HepG2 (cell line): Measurements from ENCODE around the gene EEFSEC. TPM values are rescaled to one million over a fixed set of nuclear protein-coding genes. Genes with fewer than 3 reads are reported as not detected.

Experiments
- ATAC-seq: fragments of 200-7000 bp; cut with Tn5 transposase; 3 replicates; pipeline ENCODE4 v1.9.1; 2020; ENCODE audit warnings: mild to moderate bottlenecking, moderate library complexity
- BruUV-seq: library from RNA; stranded (reverse); fragments of 400-500 nt; replicated peaks from 2 replicates; lab custom pipeline; 2021; lab: Mats Ljungman, UMichigan
- CTCF ChIA-PET: fragments of 300-600 bp; formaldehyde crosslinking; extraction: SDS; loops from one replicate; lab custom pipeline; 2021; ENCODE audit warnings: low total read pairs, inconsistent platforms, low intra/inter-chr PET ratio; lab: Yijun Ruan, JAX
- POLR2A ChIA-PET: fragments of 350-600 bp; sonication (Branson Sonifier 250); formaldehyde crosslinking; loops from one replicate; lab custom pipeline; 2020; ENCODE audit warnings: antibody characterized with exemption, inconsistent platforms; lab: Yijun Ruan, JAX
- DNase-seq: peaks from one replicate; pipeline ENCODE4 v3.0.0-alpha.2; 2015; ENCODE audit warnings: low spot score
- FAIRE-seq: peaks from 3 replicates; lab custom pipeline; 2011; peaks lifted over from hg19 to GRCh38; lab: Jason Lieb, UNC
- H2AFZ ChIP-seq: one replicate; pipeline ENCODE4 v1.6.1; 2011; ENCODE audit warnings: low read length, inconsistent platforms
- H3K27ac ChIP-seq: fragments of 300-600 bp; 3 replicates; pipeline ENCODE4 v1.8.0; 2011; ENCODE audit warnings: mixed run types, mild to moderate bottlenecking, mixed read lengths, low read length, inconsistent platforms; ENCODE audit not compliant: insufficient read depth; ENCODE audit errors: extremely low read length
- H3K27me3 ChIP-seq, 2 experiments: fragments of 200-600 bp in 1 of 2; 2 replicates in 1 of 2; 3 replicates in 1 of 2; pipeline versions ENCODE4 v1.6.0 to v1.8.0; 2011; ENCODE audit warnings: low read length in 2 of 2, mild to moderate bottlenecking in 2 of 2, moderate library complexity in 2 of 2, inconsistent platforms in 1 of 2; ENCODE audit not compliant: insufficient read depth in 2 of 2, control insufficient read depth in 1 of 2
- H3K36me3 ChIP-seq, 2 experiments: fragments of 200-600 bp in 1 of 2; replicated peaks in 1 of 2; 2 replicates in 1 of 2; 3 replicates in 1 of 2; pipeline versions ENCODE4 v1.5.1 to v1.8.0; 2011; ENCODE audit warnings: low read length in 2 of 2, inconsistent platforms in 1 of 2; ENCODE audit not compliant: insufficient read depth in 2 of 2, control insufficient read depth in 1 of 2
- H3K4me1 ChIP-seq: 2 replicates; pipeline ENCODE4 v1.5.1; 2012; ENCODE audit warnings: low read length, inconsistent platforms; ENCODE audit not compliant: insufficient read depth
- H3K4me2 ChIP-seq: 2 replicates; pipeline ENCODE4 v1.6.0; 2011; ENCODE audit warnings: low read depth, low read length, inconsistent platforms
- H3K4me3 ChIP-seq, 3 experiments: fragments of 200-600 bp in 1 of 3; sonication (generic), shearing (Covaris generic) in 1 of 3; replicated peaks in 1 of 3; 2 replicates each; pipeline ENCODE4 v1.5.1; 2011 to 2016; ENCODE audit warnings: low read length in 3 of 3, inconsistent platforms in 2 of 3, low read depth in 2 of 3, mild to moderate bottlenecking in 2 of 3, control low read depth in 1 of 3, mixed read lengths in 1 of 3; ENCODE audit not compliant: insufficient read depth in 1 of 3
- H3K79me2 ChIP-seq: one replicate; pipeline ENCODE4 v1.6.1; 2011; ENCODE audit warnings: low read length, inconsistent platforms; ENCODE audit not compliant: insufficient read depth
- H3K9ac ChIP-seq: 2 replicates; pipeline ENCODE4 v1.6.0; 2011; ENCODE audit warnings: mild to moderate bottlenecking, low read depth, low read length, inconsistent platforms; ENCODE audit not compliant: insufficient read depth
- H3K9me3 ChIP-seq: 2 replicates; pipeline ENCODE4 v1.5.1; 2012; ENCODE audit warnings: mild to moderate bottlenecking, low read length
- H4K20me1 ChIP-seq: 2 replicates; pipeline ENCODE4 v1.6.0; 2011; ENCODE audit warnings: inconsistent platforms, mild to moderate bottlenecking, low read length, moderate library complexity; ENCODE audit not compliant: insufficient read depth
- ATF7-NPFF ChIP-seq: sonication (generic); formaldehyde crosslinking; IDR thresholded peaks from 2 replicates; pipeline ENCODE4 v1.8.1; 2023; ENCODE audit warnings: mild to moderate bottlenecking, low read depth, missing genetic modification reagents, moderate library complexity
- HNRNPL ChIP-seq: fragments of 200-400 bp; formaldehyde crosslinking; IDR thresholded peaks from 2 replicates; pipeline ENCODE4 v1.6.1; 2017; ENCODE audit warnings: mild to moderate bottlenecking, low read depth, low read length
- KAT7 ChIP-seq: IDR thresholded peaks from 2 replicates; pipeline ENCODE4 v1.6.1; 2018; ENCODE audit warnings: borderline replicate concordance, missing compliant biosample characterization
- MXD3 ChIP-seq: IDR thresholded peaks from 2 replicates; pipeline ENCODE4 v1.6.1; 2016; ENCODE audit warnings: mild to moderate bottlenecking, missing biosample characterization, missing genetic modification reagents
- SMARCC2 ChIP-seq: fragments of 450-650 bp; IDR thresholded peaks from 2 replicates; pipeline ENCODE4 v1.6.1; 2017; ENCODE audit warnings: antibody characterized with exemption, mild to moderate bottlenecking
- STAG1 ChIP-seq: sonication (generic); formaldehyde crosslinking; IDR thresholded peaks from 2 replicates; pipeline ENCODE4 v1.4.0; 2020; ENCODE audit warnings: missing genetic modification reagents
- ZNF136 ChIP-seq: sonication (generic); formaldehyde crosslinking; IDR thresholded peaks from 2 replicates; pipeline ENCODE4 v1.8.1; 2022; ENCODE audit warnings: low read depth, mild to moderate bottlenecking, moderate library complexity, missing genetic modification reagents
- ZNF160 ChIP-seq: sonication (generic); formaldehyde crosslinking; IDR thresholded peaks from 2 replicates; pipeline ENCODE4 v1.8.0; 2022; ENCODE audit warnings: mild to moderate bottlenecking, inconsistent platforms, missing genetic modification reagents
- ZNF335 ChIP-seq: sonication (generic); formaldehyde crosslinking; IDR thresholded peaks from 2 replicates; pipeline ENCODE4 v1.4.0; 2020; ENCODE audit warnings: missing genetic modification reagents
- ZNF704 ChIP-seq: sonication (generic); formaldehyde crosslinking; IDR thresholded peaks from 2 replicates; pipeline ENCODE4 v1.8.1; 2023; ENCODE audit warnings: mild to moderate bottlenecking, inconsistent platforms, moderate library complexity, missing genetic modification reagents, borderline replicate concordance
- ZNF790 ChIP-seq: sonication (generic); formaldehyde crosslinking; IDR thresholded peaks from 2 replicates; pipeline ENCODE4 v1.8.0; 2022; ENCODE audit warnings: missing genetic modification reagents, mild to moderate bottlenecking, borderline replicate concordance
- ZZZ3 ChIP-seq: sonication (generic); formaldehyde crosslinking; IDR thresholded peaks from 2 replicates; pipeline ENCODE4 v1.4.0; 2020; ENCODE audit warnings: missing genetic modification reagents, mild to moderate bottlenecking, borderline replicate concordance
- WGBS: methylation state at CpG from one replicate; pipeline ENCODE4 v1.1.6; 2017; ENCODE audit warnings: low lambda C conversion rate; 5-methylcytosine and 5-hydroxymethylcytosine counted together
- in situ Hi-C: cut with HindIII; loops from 2 replicates; pipeline ENCODE4 v1.10.0; 2017; ENCODE audit warnings: low pct_unique_long_range_greater_than_20kb; ENCODE audit not compliant: extremely low pct_ligation_motif_present
- intact Hi-C: fragments of 100-400 bp; cut with micrococcal nuclease; formaldehyde crosslinking; loops from one replicate; pipeline ENCODE4 v1.10.0; 2022; ENCODE audit not compliant: unreplicated experiment
- polyA plus RNA-seq, 8 experiments: library from polyadenylated mRNA; depleted of rRNA in 3 of 8; stranded (reverse) in 7 of 8; unstranded in 1 of 8; fragments of >200 nt; fragmentation: Illumina TruSeq in 4 of 8; extraction: Trizol in 4 of 8; gene quantifications; 2 replicates each; pipeline versions ENCODE4 v1.2.1 to v1.2.3, GENCODE V29; 2011 to 2016; ENCODE audit warnings: low read depth in 4 of 8, missing spikeins in 1 of 8, mixed read lengths in 1 of 8; ENCODE audit not compliant: insufficient read depth in 1 of 8
- total RNA-seq, 5 experiments: library from RNA; depleted of rRNA; stranded (reverse); fragments of >200 nt; fragmentation: Illumina TruSeq; extraction: Trizol; gene quantifications; 2 replicates each; pipeline ENCODE4 v1.2.3, GENCODE V29; 2016; ENCODE audit warnings: low read depth in 1 of 5
- TF ChIP-seq, protein P1 (sequence below): fragments of 450-650 bp; IDR thresholded peaks from 2 replicates; pipeline ENCODE4 v1.6.1; 2017
- TF ChIP-seq, protein P2 (sequence below): sonication (generic); formaldehyde crosslinking; IDR thresholded peaks from 2 replicates; pipeline ENCODE4 v1.5.0; 2020; ENCODE audit warnings: mild to moderate bottlenecking, missing genetic modification reagents

Gene EEFSEC
- total and polyA plus RNA-seq, 2 of the 13 experiments (the other 11 are each of a cell fraction or from before 2014, with no cell fraction given) = 6.4 to 24.2 TPM

DNA sequence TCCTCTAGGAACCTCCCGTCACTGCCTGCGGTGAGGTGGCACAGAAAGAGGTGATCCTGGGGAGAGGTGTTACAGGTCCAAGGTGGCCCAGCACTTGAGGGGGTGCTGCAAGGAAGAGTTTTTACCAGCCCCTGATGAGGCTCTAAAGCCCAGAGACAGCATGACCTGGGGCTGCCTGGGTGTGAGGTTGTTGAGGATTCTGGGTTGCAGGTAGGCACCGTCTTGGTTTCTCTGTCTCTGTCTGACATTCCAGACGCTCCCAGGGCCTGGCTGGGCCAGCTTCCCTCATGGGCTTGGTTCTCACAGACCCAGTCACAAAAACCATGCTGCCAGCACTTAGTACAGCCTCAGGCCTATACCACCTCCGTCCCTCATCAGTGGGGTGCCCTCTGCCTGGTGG lies 282.3 kb downstream of the EEFSEC start:
- H3K9me3 ChIP-seq = no peaks in the 10 kb centered on the region
- WGBS = 60% methylated on average over 1 of the region's 5 CpGs
- peaks cover 14 to 70% of the 10 kb centered on the region in 2 experiments for H3K27me3 ChIP-seq
- TF ChIP-seq ZNF335 (no peak), ZNF704 (no peak), KAT7 (CRISPR knock-in tag) (no peak), ZZZ3 (no peak), ATF7-NPFF (CRISPR knock-in tag) (no peak), ZNF790 (CRISPR knock-in tag) (no peak), ZNF136 (CRISPR knock-in tag) (no peak), HNRNPL (no peak), STAG1 (CRISPR knock-in tag) (no peak), SMARCC2 (no peak), MXD3 (CRISPR knock-in tag) (no peak), ZNF160 (CRISPR knock-in tag) (no peak)
- TF ChIP-seq, protein P1, sequence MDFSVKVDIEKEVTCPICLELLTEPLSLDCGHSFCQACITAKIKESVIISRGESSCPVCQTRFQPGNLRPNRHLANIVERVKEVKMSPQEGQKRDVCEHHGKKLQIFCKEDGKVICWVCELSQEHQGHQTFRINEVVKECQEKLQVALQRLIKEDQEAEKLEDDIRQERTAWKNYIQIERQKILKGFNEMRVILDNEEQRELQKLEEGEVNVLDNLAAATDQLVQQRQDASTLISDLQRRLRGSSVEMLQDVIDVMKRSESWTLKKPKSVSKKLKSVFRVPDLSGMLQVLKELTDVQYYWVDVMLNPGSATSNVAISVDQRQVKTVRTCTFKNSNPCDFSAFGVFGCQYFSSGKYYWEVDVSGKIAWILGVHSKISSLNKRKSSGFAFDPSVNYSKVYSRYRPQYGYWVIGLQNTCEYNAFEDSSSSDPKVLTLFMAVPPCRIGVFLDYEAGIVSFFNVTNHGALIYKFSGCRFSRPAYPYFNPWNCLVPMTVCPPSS = no peak
- TF ChIP-seq, protein P2, sequence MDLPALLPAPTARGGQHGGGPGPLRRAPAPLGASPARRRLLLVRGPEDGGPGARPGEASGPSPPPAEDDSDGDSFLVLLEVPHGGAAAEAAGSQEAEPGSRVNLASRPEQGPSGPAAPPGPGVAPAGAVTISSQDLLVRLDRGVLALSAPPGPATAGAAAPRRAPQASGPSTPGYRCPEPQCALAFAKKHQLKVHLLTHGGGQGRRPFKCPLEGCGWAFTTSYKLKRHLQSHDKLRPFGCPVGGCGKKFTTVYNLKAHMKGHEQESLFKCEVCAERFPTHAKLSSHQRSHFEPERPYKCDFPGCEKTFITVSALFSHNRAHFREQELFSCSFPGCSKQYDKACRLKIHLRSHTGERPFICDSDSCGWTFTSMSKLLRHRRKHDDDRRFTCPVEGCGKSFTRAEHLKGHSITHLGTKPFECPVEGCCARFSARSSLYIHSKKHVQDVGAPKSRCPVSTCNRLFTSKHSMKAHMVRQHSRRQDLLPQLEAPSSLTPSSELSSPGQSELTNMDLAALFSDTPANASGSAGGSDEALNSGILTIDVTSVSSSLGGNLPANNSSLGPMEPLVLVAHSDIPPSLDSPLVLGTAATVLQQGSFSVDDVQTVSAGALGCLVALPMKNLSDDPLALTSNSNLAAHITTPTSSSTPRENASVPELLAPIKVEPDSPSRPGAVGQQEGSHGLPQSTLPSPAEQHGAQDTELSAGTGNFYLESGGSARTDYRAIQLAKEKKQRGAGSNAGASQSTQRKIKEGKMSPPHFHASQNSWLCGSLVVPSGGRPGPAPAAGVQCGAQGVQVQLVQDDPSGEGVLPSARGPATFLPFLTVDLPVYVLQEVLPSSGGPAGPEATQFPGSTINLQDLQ (CRISPR knock-in tag) = no peak
- H3K27ac ChIP-seq = no peak overlapping the region
- no peak for ATAC-seq
- ChIA-PET POLR2A (no interaction called here), CTCF (no interaction called here)
- no peaks in the 10 kb centered on the region for H3K79me2 ChIP-seq
- DNase-seq = no peak
- H3K4me1 ChIP-seq = 0 out of 2 replicates have a peak, but pooled peaks cover 7% of the 10 kb centered on the region
- no peak overlapping the region for H2AFZ ChIP-seq
- BruUV-seq = no TSS peak
- H4K20me1 ChIP-seq = no peaks in the 10 kb centered on the region
- FAIRE-seq = no peak
- in situ Hi-C loops = no loop called here
- intact Hi-C loops = no loop called here
- H3K9ac ChIP-seq = no peak overlapping the region
- no peaks in the 10 kb centered on the region for H3K36me3 ChIP-seq
- H3K4me2 ChIP-seq = no peak overlapping the region
- no peak overlapping the region for H3K4me3 ChIP-seq
